ENCODE results near the gene ATG9B. TPM values are rescaled to one million over a fixed set of nuclear protein-coding genes. Genes with fewer than 3 reads are reported as not detected.
"Not testable (repeated sequence)": the region's sequence is repeated elsewhere in the genome, so short reads cannot be mapped to it uniquely, and the experiment has no call there.

ATG9B gene
- total and polyA plus RNA-seq, 9 of the 15 experiments (the other 6 are each of a cell fraction or from before 2014, with no cell fraction given), result 0.29 to 8.0 (median 2.1) TPM

DNA sequence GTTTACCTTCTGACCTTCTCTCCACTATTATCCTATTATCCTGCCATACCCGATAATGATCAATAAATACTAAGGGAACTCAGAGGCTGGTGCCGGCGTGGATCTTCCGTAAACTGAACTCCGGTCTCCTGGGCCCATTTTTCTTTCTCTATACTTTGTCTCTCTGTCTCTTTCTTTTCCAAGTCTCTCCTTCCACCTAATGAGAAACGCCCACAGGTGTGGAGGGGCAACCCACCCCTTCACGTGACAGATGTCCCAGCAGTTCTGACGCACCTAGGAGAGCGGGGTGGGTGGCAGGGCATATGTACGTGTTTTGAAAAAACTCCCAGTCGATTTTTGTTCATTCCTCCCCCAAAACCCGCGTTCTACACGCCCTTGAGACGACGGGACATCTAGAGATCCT, 3.4 kb upstream of the ATG9B start (continued):
- TF ChIP-seq, protein P1, sequence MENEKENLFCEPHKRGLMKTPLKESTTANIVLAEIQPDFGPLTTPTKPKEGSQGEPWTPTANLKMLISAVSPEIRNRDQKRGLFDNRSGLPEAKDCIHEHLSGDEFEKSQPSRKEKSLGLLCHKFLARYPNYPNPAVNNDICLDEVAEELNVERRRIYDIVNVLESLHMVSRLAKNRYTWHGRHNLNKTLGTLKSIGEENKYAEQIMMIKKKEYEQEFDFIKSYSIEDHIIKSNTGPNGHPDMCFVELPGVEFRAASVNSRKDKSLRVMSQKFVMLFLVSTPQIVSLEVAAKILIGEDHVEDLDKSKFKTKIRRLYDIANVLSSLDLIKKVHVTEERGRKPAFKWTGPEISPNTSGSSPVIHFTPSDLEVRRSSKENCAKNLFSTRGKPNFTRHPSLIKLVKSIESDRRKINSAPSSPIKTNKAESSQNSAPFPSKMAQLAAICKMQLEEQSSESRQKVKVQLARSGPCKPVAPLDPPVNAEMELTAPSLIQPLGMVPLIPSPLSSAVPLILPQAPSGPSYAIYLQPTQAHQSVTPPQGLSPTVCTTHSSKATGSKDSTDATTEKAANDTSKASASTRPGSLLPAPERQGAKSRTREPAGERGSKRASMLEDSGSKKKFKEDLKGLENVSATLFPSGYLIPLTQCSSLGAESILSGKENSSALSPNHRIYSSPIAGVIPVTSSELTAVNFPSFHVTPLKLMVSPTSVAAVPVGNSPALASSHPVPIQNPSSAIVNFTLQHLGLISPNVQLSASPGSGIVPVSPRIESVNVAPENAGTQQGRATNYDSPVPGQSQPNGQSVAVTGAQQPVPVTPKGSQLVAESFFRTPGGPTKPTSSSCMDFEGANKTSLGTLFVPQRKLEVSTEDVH (IDR thresholded peaks at IDR 0.05; ENCODE audit: low read depth, partially characterized antibody), result peak; percentile 9
- 0 out of 2 replicates have a peak, but pooled peaks have one; percentile 6 for TF ChIP-seq ZNF24 (IDR thresholded peaks at IDR 0.05)
- TF ChIP-seq SMAD4 (CRISPR knock-in tag; conservative IDR thresholded peaks at IDR 0.05), result peak; percentile 3; the same call in 1 of the 2 replicates
- peak; percentile 81; the same call in 1 of the 2 replicates for TF ChIP-seq MIER1 (IDR thresholded peaks at IDR 0.05; ENCODE audit: low read depth)
- TF ChIP-seq, protein P2, sequence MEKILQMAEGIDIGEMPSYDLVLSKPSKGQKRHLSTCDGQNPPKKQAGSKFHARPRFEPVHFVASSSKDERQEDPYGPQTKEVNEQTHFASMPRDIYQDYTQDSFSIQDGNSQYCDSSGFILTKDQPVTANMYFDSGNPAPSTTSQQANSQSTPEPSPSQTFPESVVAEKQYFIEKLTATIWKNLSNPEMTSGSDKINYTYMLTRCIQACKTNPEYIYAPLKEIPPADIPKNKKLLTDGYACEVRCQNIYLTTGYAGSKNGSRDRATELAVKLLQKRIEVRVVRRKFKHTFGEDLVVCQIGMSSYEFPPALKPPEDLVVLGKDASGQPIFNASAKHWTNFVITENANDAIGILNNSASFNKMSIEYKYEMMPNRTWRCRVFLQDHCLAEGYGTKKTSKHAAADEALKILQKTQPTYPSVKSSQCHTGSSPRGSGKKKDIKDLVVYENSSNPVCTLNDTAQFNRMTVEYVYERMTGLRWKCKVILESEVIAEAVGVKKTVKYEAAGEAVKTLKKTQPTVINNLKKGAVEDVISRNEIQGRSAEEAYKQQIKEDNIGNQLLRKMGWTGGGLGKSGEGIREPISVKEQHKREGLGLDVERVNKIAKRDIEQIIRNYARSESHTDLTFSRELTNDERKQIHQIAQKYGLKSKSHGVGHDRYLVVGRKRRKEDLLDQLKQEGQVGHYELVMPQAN (IDR thresholded peaks at IDR 0.05; ENCODE audit: borderline replicate concordance), result peak; percentile 93
- TF ChIP-seq ZFPM2 (CRISPR knock-in tag; IDR thresholded peaks at IDR 0.05), result 0 out of 2 replicates have a peak, but pooled peaks have one; percentile 35
- peak; percentile 25; the same call in 1 of the 2 replicates for TF ChIP-seq SMARCC2 (IDR thresholded peaks at IDR 0.05; ENCODE audit: low read depth)
- TF ChIP-seq SAP30 (IDR thresholded peaks at IDR 0.05; ENCODE audit: borderline replicate concordance, insufficient read depth, low read depth, low read length, poor library complexity, severe bottlenecking), result peak; percentile 35
- TF ChIP-seq FOXP1 (CRISPR knock-in tag; IDR thresholded peaks at IDR 0.05), result 0 out of 2 replicates have a peak, but pooled peaks have one; percentile 13
- TF ChIP-seq BHLHE40 (IDR thresholded peaks at IDR 0.05; ENCODE audit: low read length), result peak; percentile 83
- TF ChIP-seq ZNF583 (CRISPR knock-in tag; IDR thresholded peaks at IDR 0.05), result peak; percentile 63; the same call in 1 of the 2 replicates
- TF ChIP-seq TEAD1 (CRISPR knock-in tag; IDR thresholded peaks at IDR 0.05), result 0 out of 4 replicates have a peak, but pooled peaks of 1 of the 2 experiments have one; percentile 43
- peak; percentile 72 for TF ChIP-seq RAD51 (IDR thresholded peaks at IDR 0.05; ENCODE audit: borderline replicate concordance, low read depth)
- TF ChIP-seq, protein P3, sequence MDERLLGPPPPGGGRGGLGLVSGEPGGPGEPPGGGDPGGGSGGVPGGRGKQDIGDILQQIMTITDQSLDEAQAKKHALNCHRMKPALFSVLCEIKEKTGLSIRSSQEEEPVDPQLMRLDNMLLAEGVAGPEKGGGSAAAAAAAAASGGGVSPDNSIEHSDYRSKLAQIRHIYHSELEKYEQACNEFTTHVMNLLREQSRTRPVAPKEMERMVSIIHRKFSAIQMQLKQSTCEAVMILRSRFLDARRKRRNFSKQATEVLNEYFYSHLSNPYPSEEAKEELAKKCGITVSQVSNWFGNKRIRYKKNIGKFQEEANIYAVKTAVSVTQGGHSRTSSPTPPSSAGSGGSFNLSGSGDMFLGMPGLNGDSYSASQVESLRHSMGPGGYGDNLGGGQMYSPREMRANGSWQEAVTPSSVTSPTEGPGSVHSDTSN (CRISPR knock-in tag; IDR thresholded peaks at IDR 0.05; ENCODE audit: low read depth), result 0 out of 2 replicates have a peak, but pooled peaks have one; percentile 13
- TF ChIP-seq, protein P3 (tag; conservative IDR thresholded peaks at IDR 0.05; ENCODE audit: low read depth), result not testable (repeated sequence)
